PC-3 (cell line): ENCODE data around the gene GPC6. TPM values are rescaled to one million over a fixed set of nuclear protein-coding genes. Genes with fewer than 3 reads are reported as not detected.

Source experiments
- ATAC-seq: fragments of 200-7000 bp; cut with Tn5 transposase; 2 replicates; pipeline ENCODE4 v1.9.1; 2020; ENCODE audit warnings: mild to moderate bottlenecking, moderate library complexity
- BruUV-seq: library from RNA; stranded (reverse); fragments of 400-500 nt; replicated peaks from 2 replicates; lab custom pipeline; 2021; lab: Mats Ljungman, UMichigan
- CTCF ChIA-PET: fragments of 300-600 bp; sonication (Branson Sonifier 250); formaldehyde crosslinking; loops from one replicate; lab custom pipeline; 2022; ENCODE audit warnings: antibody characterized with exemption; lab: Charles Lee
- POLR2A ChIA-PET: fragments of 300-600 bp; sonication (Branson Sonifier 250); formaldehyde crosslinking; loops from one replicate; lab custom pipeline; 2022; ENCODE audit warnings: antibody characterized with exemption; ENCODE audit not compliant: unreplicated experiment; lab: Charles Lee
- DNase-seq: peaks from one replicate; pipeline ENCODE4 v3.0.0-alpha.2; 2015
- H2AFZ ChIP-seq: fragments of 300-600 bp; sonication (generic); 2 replicates; pipeline ENCODE4 v1.6.0; 2016; ENCODE audit warnings: antibody characterized with exemption, low read length
- H3F3A ChIP-seq: fragments of 300-600 bp; sonication (generic); one replicate; pipeline ENCODE4 v1.6.0; 2017; ENCODE audit warnings: antibody characterized with exemption, low read length, control low read depth, mild to moderate bottlenecking; ENCODE audit not compliant: unreplicated experiment
- H3K27ac ChIP-seq: fragments of 300-600 bp; sonication (generic); 2 replicates; pipeline ENCODE4 v1.5.1; 2016; ENCODE audit warnings: mild to moderate bottlenecking, low read length
- H3K27me3 ChIP-seq: fragments of 300-600 bp; sonication (generic); 2 replicates; pipeline ENCODE4 v1.6.1; 2016; ENCODE audit warnings: low read length, mixed read lengths
- H3K36me3 ChIP-seq: fragments of 300-600 bp; sonication (generic); 2 replicates; pipeline ENCODE4 v1.6.1; 2016; ENCODE audit warnings: low read depth, mixed run types, low read length, mixed read lengths
- H3K4me1 ChIP-seq: fragments of 300-600 bp; sonication (generic); 2 replicates; pipeline ENCODE4 v1.5.1; 2016; ENCODE audit warnings: low read length; ENCODE audit not compliant: insufficient read depth
- H3K4me2 ChIP-seq: fragments of 300-600 bp; sonication (generic); 2 replicates; pipeline ENCODE4 v1.6.0; 2016; ENCODE audit warnings: low read length
- H3K4me3 ChIP-seq: fragments of 300-600 bp; sonication (generic); 2 replicates; pipeline ENCODE4 v1.5.1; 2016; ENCODE audit warnings: mild to moderate bottlenecking, low read length, mixed read lengths
- H3K79me2 ChIP-seq: fragments of 300-600 bp; sonication (generic); 2 replicates; pipeline ENCODE4 v1.6.1; 2017; ENCODE audit warnings: low read length, mixed read lengths
- H3K9ac ChIP-seq: fragments of 300-600 bp; sonication (generic); 2 replicates; pipeline ENCODE4 v1.6.0; 2016; ENCODE audit warnings: mild to moderate bottlenecking, low read length
- H3K9me2 ChIP-seq: fragments of 300-600 bp; sonication (generic); replicated peaks from 2 replicates; pipeline ENCODE4 v1.6.1; 2016; ENCODE audit warnings: mixed run types, low read length, mixed read lengths
- H3K9me3 ChIP-seq: fragments of 300-600 bp; sonication (generic); 2 replicates; pipeline ENCODE4 v1.6.1; 2016; ENCODE audit warnings: low read length, mixed read lengths
- H4K20me1 ChIP-seq: fragments of 300-600 bp; sonication (generic); 2 replicates; pipeline ENCODE4 v1.6.1; 2016; ENCODE audit warnings: low read length, mixed read lengths
- CTCF ChIP-seq: fragments of 300-600 bp; sonication (generic); conservative IDR thresholded peaks from 2 replicates; pipeline ENCODE4 v1.5.1; 2017; ENCODE audit warnings: antibody characterized with exemption, low read depth, mild to moderate bottlenecking, low read length
- EZH2 ChIP-seq: fragments of 300-600 bp; sonication (generic); IDR thresholded peaks from one replicate; pipeline ENCODE4 v1.6.1; 2017; ENCODE audit warnings: antibody characterized with exemption, mild to moderate bottlenecking, low read length; ENCODE audit not compliant: unreplicated experiment
- EZH2phosphoT487 ChIP-seq: fragments of 300-600 bp; sonication (generic); IDR thresholded peaks from 2 replicates; pipeline ENCODE4 v1.6.1; 2018; ENCODE audit warnings: mild to moderate bottlenecking, antibody characterized with exemption, low read length, borderline replicate concordance
- intact Hi-C: fragments of 100-400 bp; cut with micrococcal nuclease; formaldehyde crosslinking; loops from 2 replicates; pipeline ENCODE4 v1.9.0; 2023
- total RNA-seq: library from RNA; depleted of rRNA; stranded (reverse); fragments of >200 nt; gene quantifications from 2 replicates; pipeline ENCODE4 v1.2.3, GENCODE V29; 2014

The GPC6 gene
- total RNA-seq, 1 experiment from 2014 or later: 3.5 TPM

GRCh38 chr13:93744886-93745285 lies 518.3 kb downstream of the GPC6 start:
- intact Hi-C loops: no loop called here
- Histone ChIP-seq H2AFZ (no peak overlapping the region), H3F3A (no peaks in the 10 kb centered on the region), H3K4me1 (peaks cover 3% of the 10 kb centered on the region; the same call in 1 of the 2 replicates), H3K4me3 (no peak overlapping the region), H3K4me2 (no peak overlapping the region), H3K9me3 (no peaks in the 10 kb centered on the region), H3K9me2 (no peaks in the 10 kb centered on the region), H3K9ac (no peak overlapping the region), H3K27ac (no peak overlapping the region), H3K27me3 (no peaks in the 10 kb centered on the region), H3K79me2 (no peaks in the 10 kb centered on the region), H4K20me1 (no peaks in the 10 kb centered on the region), H3K36me3 (no peaks in the 10 kb centered on the region)
- TF ChIP-seq CTCF (no peak), EZH2 (no peak), EZH2phosphoT487 (no peak)
- no TSS peak for BruUV-seq
- ChIA-PET POLR2A (no interaction called here), CTCF (no interaction called here)
- DNase-seq (no peak), ATAC-seq (no peak)

- H3K79me2 ChIP-seq: no peaks in the 10 kb centered on the region
- POLR2A ChIA-PET: no interaction called here
- CTCF ChIA-PET: no interaction called here
- no peak overlapping the region for H3K27ac ChIP-seq
- intact Hi-C loops: no loop called here
- H3K36me3 ChIP-seq: no peaks in the 10 kb centered on the region
- no peak overlapping the region for H2AFZ ChIP-seq
- BruUV-seq: no TSS peak
- H4K20me1 ChIP-seq: no peaks in the 10 kb centered on the region
- ATAC-seq: no peak
- no peak for TF ChIP-seq EZH2
- TF ChIP-seq CTCF: no peak
- no peak for TF ChIP-seq EZH2phosphoT487
- H3K4me3 ChIP-seq: no peak overlapping the region
- H3K9me3 ChIP-seq: no peaks in the 10 kb centered on the region
- no peak overlapping the region for H3K4me2 ChIP-seq
- no peaks in the 10 kb centered on the region for H3F3A ChIP-seq
- H3K27me3 ChIP-seq: no peaks in the 10 kb centered on the region
- no peak for DNase-seq
- H3K4me1 ChIP-seq: no peaks in the 10 kb centered on the region
- H3K9ac ChIP-seq: no peak overlapping the region
- no peaks in the 10 kb centered on the region for H3K9me2 ChIP-seq
Measured at GRCh38 chr13:93745884-93746283, 519.3 kb downstream of the GPC6 start.

- H4K20me1 ChIP-seq: no peaks in the 10 kb centered on the region
- CTCF ChIA-PET: no interaction called here
- intact Hi-C loops: no loop called here
- no peaks in the 10 kb centered on the region for H3K4me1 ChIP-seq
- H3K4me3 ChIP-seq: no peak overlapping the region
- BruUV-seq: no TSS peak
- ATAC-seq (no peak), DNase-seq (no peak)
- no peak overlapping the region for H3K27ac ChIP-seq
- no peak overlapping the region for H2AFZ ChIP-seq
- H3K4me2 ChIP-seq: no peak overlapping the region
- H3K79me2 ChIP-seq: no peaks in the 10 kb centered on the region
- H3F3A ChIP-seq: no peaks in the 10 kb centered on the region
- H3K27me3 ChIP-seq: no peaks in the 10 kb centered on the region
- TF ChIP-seq EZH2phosphoT487: no peak
- no peak for TF ChIP-seq EZH2
- TF ChIP-seq CTCF: no peak
- POLR2A ChIA-PET: no interaction called here
- H3K36me3 ChIP-seq: no peaks in the 10 kb centered on the region
- H3K9ac ChIP-seq: no peak overlapping the region
- H3K9me2 ChIP-seq: no peaks in the 10 kb centered on the region
- H3K9me3 ChIP-seq: no peaks in the 10 kb centered on the region
Measured at GRCh38 chr13:93746589-93746988, 520.0 kb downstream of the GPC6 start.
